COLO668 (cell line): ENCODE measurements around the gene PKNOX2.
A peak's percentile ranks its signal among the peaks of the same experiment; 100 is the strongest.

ENCODE experiments used
- DNase-seq: peaks from one replicate; lab custom pipeline; 2025; ENCODE audit not compliant: unreplicated experiment; lab: John Stamatoyannopoulos, UW

The PKNOX2 gene

GRCh38 chr11:125333354-125334073, 169.0 kb downstream of the PKNOX2 start:
- DNase-seq, result no peak

DNA sequence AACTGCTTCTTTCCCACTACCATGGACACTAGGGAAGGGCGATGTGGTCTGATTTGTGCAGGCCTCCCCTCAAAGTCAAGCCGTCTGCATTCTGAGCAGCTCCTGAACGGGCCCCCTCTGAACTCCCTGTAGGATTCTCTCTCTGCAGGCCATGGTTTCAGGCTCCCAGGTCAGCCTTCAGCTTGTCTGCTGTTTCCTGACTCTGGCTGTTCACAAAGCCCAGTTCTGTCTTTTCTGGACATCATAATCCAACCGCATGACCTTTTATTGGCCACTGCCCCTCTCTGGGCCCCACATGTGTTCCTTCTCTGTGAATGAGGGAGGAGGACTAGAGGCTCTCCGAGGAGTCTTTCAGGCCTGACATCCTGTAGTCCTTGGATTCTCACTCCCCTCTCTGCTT, 170.6 kb downstream of the PKNOX2 start:
- no peak for DNase-seq

DNA sequence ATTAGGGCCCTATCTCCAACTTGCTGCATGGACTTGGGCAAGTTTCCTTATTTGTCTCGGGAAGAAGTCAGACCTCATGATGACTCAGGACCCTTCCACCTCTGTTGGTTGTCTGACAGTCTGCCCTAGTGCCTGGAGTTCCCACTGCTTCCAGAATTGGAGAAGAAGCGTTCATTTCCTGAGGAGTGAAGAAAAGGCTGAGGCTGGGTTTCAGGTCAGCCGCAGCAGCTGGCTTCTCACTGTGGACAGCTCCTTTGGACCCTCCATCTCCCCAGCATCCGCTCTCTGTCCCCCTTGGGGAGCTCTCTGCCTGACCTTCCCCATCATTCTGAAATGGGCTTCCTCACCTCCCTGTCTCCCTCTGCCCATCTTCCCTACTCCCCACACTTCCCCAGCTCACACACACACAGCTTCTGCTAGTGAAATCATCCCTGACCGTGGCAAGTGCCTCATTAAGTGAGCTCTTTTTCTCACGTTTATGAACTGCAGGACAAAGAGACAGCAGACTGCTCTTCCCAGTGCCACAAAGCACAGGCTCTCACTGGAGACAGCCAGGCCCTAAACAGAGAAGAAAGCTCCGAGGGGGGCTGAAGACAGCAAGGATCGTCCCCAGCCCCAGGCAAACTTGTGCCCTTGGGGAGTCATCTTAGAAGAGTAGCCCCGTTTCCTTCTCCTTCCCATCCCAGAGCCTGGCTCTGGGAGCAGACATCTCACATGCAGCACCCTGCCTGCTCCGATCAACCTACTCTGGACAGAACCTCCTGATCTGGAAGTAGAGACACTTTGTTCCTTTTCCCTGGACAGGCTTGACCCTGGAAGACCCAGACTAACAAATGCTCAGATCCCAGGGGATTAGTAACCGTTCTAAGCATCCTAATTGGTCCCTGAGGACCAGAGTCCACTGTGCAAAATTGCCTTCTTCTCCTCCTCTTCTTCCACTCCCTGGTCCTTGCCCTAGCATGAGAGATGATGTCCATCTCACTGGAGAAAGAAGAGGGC, 173.6 kb downstream of the PKNOX2 start:
- no peak for DNase-seq

- no peak for DNase-seq
Observed at GRCh38 chr11:125338886-125339811, 174.6 kb downstream of the PKNOX2 start.

- no peak for DNase-seq
Observed at GRCh38 chr11:125341676-125342075, 177.1 kb downstream of the PKNOX2 start.

GRCh38 chr11:125342281-125342930, 177.9 kb downstream of the PKNOX2 start:
- DNase-seq, result no peak

GRCh38 chr11:125343086-125343717, 178.7 kb downstream of the PKNOX2 start:
- DNase-seq, result no peak

DNA sequence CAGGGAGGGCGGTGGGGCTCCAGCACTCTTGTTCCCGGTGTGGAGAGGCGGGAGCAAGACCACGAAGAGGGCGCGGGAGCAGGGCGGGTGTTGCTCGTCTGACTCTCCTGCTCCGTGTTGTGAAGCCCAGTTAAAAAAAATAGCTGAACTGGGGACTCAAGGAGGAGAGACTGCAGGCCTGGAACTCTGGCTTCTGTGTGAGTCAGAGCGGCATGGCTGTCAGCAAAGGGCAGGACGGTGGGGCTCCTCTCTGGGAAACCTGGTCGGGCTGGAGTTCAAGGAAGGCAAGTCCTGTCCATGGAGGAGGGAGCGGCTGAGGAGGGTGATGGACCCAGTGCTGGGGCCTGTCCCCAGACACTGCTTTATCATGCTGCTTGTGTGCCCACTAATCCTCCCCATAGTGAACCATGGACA, 179.2 kb downstream of the PKNOX2 start:
- DNase-seq, result no peak

GRCh38 chr11:125344846-125345420, 180.4 kb downstream of the PKNOX2 start:
- no peak for DNase-seq

- DNase-seq, result peak; percentile 25
Observed at GRCh38 chr11:125345421-125346178, 181.0 kb downstream of the PKNOX2 start.

DNA sequence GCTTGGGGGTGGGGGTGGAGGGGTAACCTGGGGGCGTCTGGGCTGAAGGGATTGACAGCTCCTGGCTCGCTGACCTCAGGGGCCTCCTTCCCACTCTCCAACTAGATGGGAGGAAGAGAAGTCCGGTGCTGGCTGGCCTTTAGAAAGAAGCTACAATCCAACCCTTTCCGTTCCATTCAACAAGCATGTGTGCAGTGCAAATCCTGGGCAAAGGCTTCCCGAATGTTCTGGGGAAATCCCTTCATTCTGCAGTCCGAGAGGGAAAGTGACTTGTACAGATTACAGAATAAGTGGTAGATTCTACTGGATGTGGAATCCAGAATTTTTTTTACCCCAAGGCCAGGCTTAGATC, 181.6 kb downstream of the PKNOX2 start:
- no peak for DNase-seq

GRCh38 chr11:125346565-125347260, 182.2 kb downstream of the PKNOX2 start:
- no peak for DNase-seq

DNA sequence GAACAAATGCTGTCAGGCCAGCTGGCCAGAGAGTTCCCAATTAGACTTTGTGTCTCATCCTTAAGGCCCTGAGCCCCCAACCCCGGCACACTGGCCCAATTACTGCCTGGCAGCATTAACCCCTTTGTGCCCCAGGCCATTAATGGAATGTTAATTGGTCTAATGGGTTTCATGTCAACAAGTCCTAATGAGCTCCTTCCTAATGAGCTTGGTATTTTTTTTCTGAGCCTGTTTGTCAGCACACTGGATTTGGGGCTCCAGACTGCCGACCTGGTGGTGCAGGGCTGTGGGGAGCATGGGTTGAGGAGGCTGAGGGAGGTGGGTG, 182.7 kb downstream of the PKNOX2 start:
- no peak for DNase-seq

DNA sequence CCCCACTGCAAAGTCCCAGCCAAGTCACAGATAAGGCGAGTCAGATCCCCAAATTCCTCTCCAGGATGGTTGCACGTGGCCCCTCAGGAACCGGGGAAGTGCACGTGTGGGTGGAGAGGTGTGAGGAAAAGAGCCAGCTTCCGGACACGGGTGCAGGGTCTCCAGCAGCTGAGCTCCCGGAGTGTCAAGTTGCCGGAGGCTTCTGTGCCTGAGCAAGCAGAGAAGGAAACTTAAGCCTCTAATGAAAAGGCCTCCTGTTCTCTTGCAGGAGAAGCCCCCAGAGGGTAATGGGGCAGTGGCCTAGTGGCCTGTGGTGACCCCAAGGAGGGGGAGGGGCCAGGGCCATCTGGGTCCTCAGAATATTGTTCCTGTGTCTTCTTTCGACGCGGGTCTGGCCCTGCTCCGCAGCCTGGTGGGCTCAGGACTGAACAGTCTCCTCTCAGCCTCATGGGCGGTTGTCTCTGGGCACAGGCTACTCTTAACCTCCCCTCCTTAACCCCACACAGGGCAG, 183.6 kb downstream of the PKNOX2 start:
- no peak for DNase-seq

GRCh38 chr11:125348674-125349309, 184.2 kb downstream of the PKNOX2 start:
- DNase-seq, result peak; percentile 18

DNA sequence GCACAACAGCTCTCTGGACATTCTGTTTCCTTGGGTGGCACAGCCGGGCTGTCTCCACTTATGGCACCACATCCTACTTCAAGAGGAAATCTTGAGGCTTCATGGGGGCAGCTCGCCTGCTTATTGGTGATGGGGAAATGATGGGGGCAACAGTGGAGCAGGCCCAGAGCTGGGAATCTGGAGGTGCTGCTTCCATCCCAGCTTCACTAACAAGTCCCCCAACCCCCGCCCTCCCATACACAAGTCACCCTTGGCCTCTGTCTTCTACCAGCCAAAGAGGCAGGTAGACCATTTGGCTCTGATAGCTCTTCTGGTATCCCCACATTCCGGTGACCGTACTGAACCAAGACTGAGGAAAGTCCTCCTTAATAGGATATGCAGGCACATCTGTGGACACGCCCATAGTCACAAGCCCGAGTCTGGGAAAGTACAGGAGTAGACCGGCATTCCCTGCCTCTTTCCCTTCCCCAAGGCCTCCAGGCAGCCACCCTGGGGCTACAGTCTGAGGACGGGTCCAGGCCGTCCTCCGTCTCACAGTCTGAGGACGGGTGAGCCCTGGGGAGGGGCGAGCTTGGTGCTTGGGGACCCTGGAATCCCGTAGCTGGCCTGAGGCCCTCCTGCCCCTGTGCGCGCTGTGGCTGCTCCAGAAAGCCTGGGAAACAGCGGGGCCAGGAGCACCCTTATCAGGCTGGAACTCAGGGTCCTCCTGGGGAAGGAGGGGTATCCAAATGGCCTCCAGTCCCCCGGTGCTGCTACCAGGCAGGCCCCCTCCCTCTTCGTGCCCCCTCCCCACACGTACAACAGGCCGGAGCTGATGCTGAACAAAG, 185.9 kb downstream of the PKNOX2 start:
- no peak for DNase-seq
